Kidney (tissue), 11 donors: ENCODE data around the gene FAM72C. TPM values are rescaled to one million over a fixed set of nuclear protein-coding genes. Genes with fewer than 3 reads are reported as not detected.
"Not testable (repeated sequence)": the region's sequence is repeated elsewhere in the genome, so short reads cannot be mapped to it uniquely, and the experiment has no call there.

Source experiments
- DNase-seq, 5 donors: peaks; one replicate each; pipeline ENCODE4 v3.0.0-alpha.2; 2013 to 2020
- FAIRE-seq: peaks from 2 replicates; lab custom pipeline; 2012; peaks lifted over from hg19 to GRCh38; lab: Jason Lieb, UNC
- H3K27ac ChIP-seq, 2 donors: one replicate each; pipeline ENCODE4 v1.7.0; 2013; ENCODE audit warnings: low read depth in 2 of 2, low read length in 2 of 2, inconsistent platforms in 1 of 2
- H3K27me3 ChIP-seq: one replicate; pipeline ENCODE4 v1.7.1; 2013; ENCODE audit warnings: low read length, inconsistent platforms; ENCODE audit not compliant: control insufficient read depth, insufficient read depth
- H3K36me3 ChIP-seq, 3 donors: one replicate each; pipeline versions ENCODE4 v1.7.0 to v1.7.1; 2013; ENCODE audit warnings: low read length in 3 of 3, control low read depth in 1 of 3, inconsistent platforms in 1 of 3; ENCODE audit not compliant: insufficient read depth in 3 of 3, control insufficient read depth in 2 of 3
- H3K4me1 ChIP-seq, 3 donors: one replicate each; pipeline versions ENCODE4 v1.7.0 to v1.7.1; 2013; ENCODE audit warnings: low read length in 3 of 3, inconsistent platforms in 1 of 3, low read depth in 1 of 3; ENCODE audit not compliant: control insufficient read depth in 2 of 3, insufficient read depth in 2 of 3
- H3K4me3 ChIP-seq, 3 donors: one replicate each; pipeline versions ENCODE4 v1.7.0 to v1.8.1; 2013; ENCODE audit warnings: low read length in 3 of 3, control low read depth in 1 of 3, inconsistent platforms in 1 of 3
- H3K9ac ChIP-seq, 3 donors: one replicate each; pipeline versions ENCODE4 v1.7.0 to v1.7.1; 2013; ENCODE audit warnings: low read length in 3 of 3, control low read depth in 1 of 3, inconsistent platforms in 1 of 3
- H3K9me3 ChIP-seq, 3 donors: one replicate each; pipeline versions ENCODE4 v1.7.0 to v1.7.1; 2013; ENCODE audit warnings: low read length in 3 of 3, control low read depth in 1 of 3, inconsistent platforms in 1 of 3; ENCODE audit not compliant: control insufficient read depth in 2 of 3, insufficient read depth in 1 of 3
- intact Hi-C: fragments of 100-400 bp; cut with DNase I; formaldehyde crosslinking; loops from one replicate; pipeline ENCODE4 v1.11.1; 2022
- polyA plus RNA-seq: library from polyadenylated mRNA; stranded (reverse); fragments of 350-450 nt; fragmentation: Illumina TruSeq; extraction: RNeasy Lipid Tissue Mini Kit (QIAGEN cat#74804); gene quantifications from one replicate; pipeline ENCODE4 v1.2.3, GENCODE V29; 2014; ENCODE audit warnings: low read depth, low replicate concordance; ENCODE audit not compliant: insufficient read depth
- total RNA-seq: library from RNA; stranded (reverse); fragmentation: NEBNext Ultra II Directional; extraction: Animal tissue kit (Norgen Biotek cat#: 25700); gene quantifications from one replicate; pipeline ENCODE4 v1.2.1, GENCODE V29; 2021
- donor health status: control.
- donor health status: control.
- donor health status: DM: yes; HTN: yes; CAD: no.
- donor health status: Normal renal cell carcinoma (clear cell type).

Gene FAM72C
- total and polyA plus RNA-seq, 2 donors from 2014 or later: 0.38 TPM; not detected in 1

- FAIRE-seq, H3K27me3 ChIP-seq, H3K4me3 ChIP-seq, H3K9me3 ChIP-seq, DNase-seq, H3K27ac ChIP-seq, intact Hi-C loops, H3K4me1 ChIP-seq, H3K36me3 ChIP-seq, H3K9ac ChIP-seq: not testable (repeated sequence)
Measured at GRCh38 chr1:144009410-144009809, 37.6 kb upstream of the FAM72C start.

- H3K9ac ChIP-seq, H3K27me3 ChIP-seq, FAIRE-seq, H3K9me3 ChIP-seq, H3K27ac ChIP-seq, H3K4me3 ChIP-seq, DNase-seq, intact Hi-C loops, H3K36me3 ChIP-seq, H3K4me1 ChIP-seq: not testable (repeated sequence)
Measured at GRCh38 chr1:144004259-144004658, 32.5 kb upstream of the FAM72C start.

- intact Hi-C loops, H3K9ac ChIP-seq, FAIRE-seq, H3K36me3 ChIP-seq, H3K9me3 ChIP-seq, H3K4me1 ChIP-seq, H3K27me3 ChIP-seq, H3K27ac ChIP-seq, H3K4me3 ChIP-seq, DNase-seq: not testable (repeated sequence)
Measured at GRCh38 chr1:144003306-144004029, 31.7 kb upstream of the FAM72C start.

GRCh38 chr1:144002141-144002881 lies 30.5 kb upstream of the FAM72C start:
- FAIRE-seq, DNase-seq, H3K9ac ChIP-seq, H3K27ac ChIP-seq, intact Hi-C loops, H3K27me3 ChIP-seq, H3K9me3 ChIP-seq, H3K4me1 ChIP-seq, H3K36me3 ChIP-seq, H3K4me3 ChIP-seq: not testable (repeated sequence)

- H3K27ac ChIP-seq, intact Hi-C loops, DNase-seq, H3K4me3 ChIP-seq, H3K36me3 ChIP-seq, FAIRE-seq, H3K9me3 ChIP-seq, H3K9ac ChIP-seq, H3K27me3 ChIP-seq, H3K4me1 ChIP-seq: not testable (repeated sequence)
Measured at GRCh38 chr1:144001077-144001476, 29.3 kb upstream of the FAM72C start.

- H3K9ac ChIP-seq, H3K27ac ChIP-seq, DNase-seq, H3K36me3 ChIP-seq, H3K4me3 ChIP-seq, intact Hi-C loops, H3K9me3 ChIP-seq, H3K27me3 ChIP-seq, H3K4me1 ChIP-seq, FAIRE-seq: not testable (repeated sequence)
Measured at GRCh38 chr1:143996020-143996419, 24.2 kb upstream of the FAM72C start.

GRCh38 chr1:143993301-143993907 lies 21.6 kb upstream of the FAM72C start:
- H3K4me3 ChIP-seq, FAIRE-seq, intact Hi-C loops: not testable (repeated sequence)

GRCh38 chr1:143990699-143991098 lies 18.9 kb upstream of the FAM72C start:
- H3K36me3 ChIP-seq, DNase-seq, H3K4me3 ChIP-seq, intact Hi-C loops, FAIRE-seq, H3K27me3 ChIP-seq, H3K27ac ChIP-seq, H3K9ac ChIP-seq, H3K9me3 ChIP-seq, H3K4me1 ChIP-seq: not testable (repeated sequence)

More at GRCh38 chr1:143993301-143993907, 21.6 kb upstream of the FAM72C start:
- H3K27me3 ChIP-seq, H3K4me1 ChIP-seq, DNase-seq, H3K36me3 ChIP-seq, H3K9me3 ChIP-seq, H3K9ac ChIP-seq, H3K27ac ChIP-seq: not testable (repeated sequence)
